ENCODE results near the gene DAP3.
"Not testable (repeated sequence)": the region's sequence is repeated elsewhere in the genome, so short reads cannot be mapped to it uniquely, and the experiment has no call there.

DNA sequence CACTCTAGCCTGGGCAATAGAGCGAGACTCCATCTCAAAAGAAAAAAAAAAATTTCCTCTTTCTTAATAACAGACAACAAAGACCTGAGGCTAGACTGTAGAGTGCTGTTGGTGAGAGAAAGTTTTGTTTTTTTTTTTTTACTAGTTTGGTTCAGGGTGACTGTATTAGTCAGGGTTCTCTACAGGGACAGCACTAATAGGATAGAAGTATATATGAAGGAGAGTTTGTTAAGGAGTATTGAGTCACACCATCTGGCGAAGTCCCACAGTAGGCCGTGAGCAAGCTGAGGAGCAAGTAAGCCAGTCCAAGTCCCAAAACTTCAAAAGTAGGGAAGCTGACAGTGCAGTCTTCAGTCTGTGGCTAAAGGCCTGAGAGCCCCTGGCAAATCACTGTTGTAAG is 22.6 kb downstream of the DAP3 start:
- TF ChIP-seq POLR2A (IDR thresholded peaks at IDR 0.05; ENCODE audit: extremely low read depth, insufficient read length): not testable (repeated sequence)
- TF ChIP-seq, protein P1, sequence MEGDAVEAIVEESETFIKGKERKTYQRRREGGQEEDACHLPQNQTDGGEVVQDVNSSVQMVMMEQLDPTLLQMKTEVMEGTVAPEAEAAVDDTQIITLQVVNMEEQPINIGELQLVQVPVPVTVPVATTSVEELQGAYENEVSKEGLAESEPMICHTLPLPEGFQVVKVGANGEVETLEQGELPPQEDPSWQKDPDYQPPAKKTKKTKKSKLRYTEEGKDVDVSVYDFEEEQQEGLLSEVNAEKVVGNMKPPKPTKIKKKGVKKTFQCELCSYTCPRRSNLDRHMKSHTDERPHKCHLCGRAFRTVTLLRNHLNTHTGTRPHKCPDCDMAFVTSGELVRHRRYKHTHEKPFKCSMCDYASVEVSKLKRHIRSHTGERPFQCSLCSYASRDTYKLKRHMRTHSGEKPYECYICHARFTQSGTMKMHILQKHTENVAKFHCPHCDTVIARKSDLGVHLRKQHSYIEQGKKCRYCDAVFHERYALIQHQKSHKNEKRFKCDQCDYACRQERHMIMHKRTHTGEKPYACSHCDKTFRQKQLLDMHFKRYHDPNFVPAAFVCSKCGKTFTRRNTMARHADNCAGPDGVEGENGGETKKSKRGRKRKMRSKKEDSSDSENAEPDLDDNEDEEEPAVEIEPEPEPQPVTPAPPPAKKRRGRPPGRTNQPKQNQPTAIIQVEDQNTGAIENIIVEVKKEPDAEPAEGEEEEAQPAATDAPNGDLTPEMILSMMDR (IDR thresholded peaks at IDR 0.05; ENCODE audit: low read depth, low read length): not testable (repeated sequence)

Data from NB4 (cell line).